ENCODE data around the gene KLHDC7B.
"Not testable (repeated sequence)": the region's sequence is repeated elsewhere in the genome, so short reads cannot be mapped to it uniquely, and the experiment has no call there.

Gene KLHDC7B

DNA sequence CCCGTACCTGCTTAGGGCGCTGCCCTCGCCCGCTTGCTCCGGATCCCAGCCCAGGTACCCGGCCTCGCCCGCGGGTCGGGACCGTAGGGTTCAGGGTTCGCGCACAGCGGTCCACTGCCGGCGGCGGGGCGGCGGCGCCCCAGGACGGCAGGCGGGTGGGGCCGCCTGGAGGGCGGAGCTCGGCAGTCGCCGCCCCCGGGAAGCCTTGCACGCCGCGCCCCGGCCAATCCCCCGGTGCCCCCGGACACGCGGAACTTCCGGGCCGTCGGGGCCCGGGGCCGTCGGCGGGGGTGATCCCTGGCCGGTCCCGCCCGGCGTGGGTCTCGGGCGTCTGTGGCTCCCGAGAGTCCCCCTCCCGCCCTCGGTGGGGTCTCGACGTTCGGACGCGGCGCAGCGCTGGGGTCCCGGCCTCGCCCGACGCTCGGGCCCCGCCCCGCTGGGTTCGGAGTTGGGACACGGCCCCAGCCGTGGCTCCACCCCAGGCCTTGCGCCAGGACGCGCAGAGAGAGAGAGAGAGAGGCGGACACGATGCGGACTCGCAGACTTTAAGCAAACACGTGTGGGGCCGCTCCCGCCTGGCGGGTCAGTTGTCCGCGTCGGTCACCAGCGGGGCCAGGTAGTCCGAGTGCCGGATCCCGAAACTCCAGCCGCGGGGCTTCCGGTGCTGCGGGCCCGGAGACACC is 15.7 kb upstream of the KLHDC7B start, which contains the start of gene TYMP:
Gene TYMP (minus strand): TSS at position 116 of the 683 bp plus-strand sequence. CDS start 303 bp downstream, outside the sequence.
- peak; percentile 53 for DNase-seq

DNA sequence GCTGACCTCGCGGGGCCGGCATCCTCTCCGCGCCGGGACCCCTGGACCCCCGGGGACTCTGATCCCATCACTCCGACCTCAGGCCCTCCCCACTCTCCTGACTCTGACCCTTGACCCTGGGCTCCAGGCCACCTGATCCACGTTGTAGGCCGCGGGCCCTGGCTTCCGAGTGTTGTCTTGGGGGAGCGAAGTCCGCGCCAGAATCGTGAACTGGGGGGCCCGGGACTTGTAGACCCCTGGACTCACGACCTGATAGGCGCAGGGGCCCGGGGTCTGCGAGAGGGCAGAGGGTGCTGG is 15.2 kb upstream of the KLHDC7B start:
- no peak for DNase-seq

DNA sequence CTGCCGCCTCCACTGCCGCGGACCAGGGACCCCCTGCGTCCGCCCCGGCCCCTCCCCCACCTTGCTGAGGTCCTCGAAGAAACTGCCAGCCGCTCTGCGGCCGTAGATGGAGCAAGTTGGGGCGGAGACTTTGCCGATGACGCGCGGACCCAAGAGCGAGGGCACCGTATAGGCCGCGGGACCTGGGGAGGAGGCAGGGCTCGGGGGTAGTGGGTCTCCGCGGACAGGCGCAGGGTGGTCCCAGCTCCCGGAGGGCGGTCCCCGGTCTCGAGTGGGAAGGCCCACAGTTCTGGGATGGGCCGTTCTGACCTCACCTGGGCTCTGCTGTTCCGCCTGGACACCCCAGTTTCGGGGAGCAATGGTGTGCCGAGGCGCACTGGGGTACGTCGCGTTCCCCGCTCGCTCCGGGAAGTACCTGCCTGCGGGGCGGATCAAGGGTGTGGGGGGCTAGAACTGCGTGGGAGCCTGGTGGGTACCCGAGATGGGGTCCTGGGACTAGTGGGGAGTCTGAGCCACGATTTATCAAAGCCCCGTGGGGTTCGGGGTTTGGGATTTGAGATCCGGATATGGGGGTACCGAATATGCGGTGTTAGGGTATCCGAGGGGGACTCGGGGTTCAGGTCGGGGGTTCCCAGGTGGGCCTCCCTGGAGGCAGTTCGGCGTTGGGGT is 14.7 kb upstream of the KLHDC7B start:
- peak; percentile 62 for DNase-seq

DNA sequence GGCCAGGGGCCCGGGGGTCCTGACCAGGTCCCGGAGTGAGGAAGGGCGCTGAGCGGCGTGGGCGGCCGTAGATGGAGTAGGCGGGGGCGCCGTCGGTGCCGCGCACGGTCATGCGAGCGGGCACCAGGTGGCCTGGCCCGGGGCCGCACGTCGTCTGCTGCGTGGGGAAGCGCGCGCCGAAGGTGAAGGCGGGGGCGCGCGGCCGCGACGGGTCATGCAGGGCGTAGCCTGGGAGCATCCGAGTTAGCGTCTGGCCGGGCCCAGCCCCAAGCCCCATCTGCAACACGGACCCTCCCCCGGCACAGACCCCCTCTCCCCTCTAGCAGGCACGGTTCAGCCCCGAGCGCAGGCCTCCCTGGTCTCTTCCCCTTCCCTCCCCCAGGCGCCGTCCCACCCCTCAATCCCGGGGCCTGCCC is 14.1 kb upstream of the KLHDC7B start:
- peak; percentile 34 for DNase-seq

GRCh38 chr22:50531962-50532674 is 13.6 kb upstream of the KLHDC7B start:
- no peak for DNase-seq

GRCh38 chr22:50532824-50533796 is 12.6 kb upstream of the KLHDC7B start:
- no peak for DNase-seq

GRCh38 chr22:50533856-50534711 is 11.6 kb upstream of the KLHDC7B start:
- not testable (repeated sequence) for DNase-seq

DNA sequence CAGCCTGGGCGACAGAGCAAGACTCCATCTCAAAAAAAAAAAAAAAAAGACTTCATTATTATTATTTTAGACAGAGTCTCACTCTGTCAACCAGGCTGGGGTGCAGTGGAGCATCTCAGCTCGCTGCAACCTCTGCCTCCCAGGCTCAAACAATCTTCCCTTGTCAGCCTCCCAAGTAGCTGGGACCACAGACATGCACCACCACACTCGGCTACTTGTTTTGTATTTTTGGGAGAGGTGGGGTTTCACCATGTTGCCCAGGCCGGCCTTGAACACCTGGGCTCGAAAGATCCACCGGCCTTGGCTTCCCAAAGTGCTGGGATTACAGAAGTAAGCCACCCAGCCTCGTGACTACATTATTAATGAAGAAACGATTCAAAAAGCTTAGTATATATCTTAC is 10.6 kb upstream of the KLHDC7B start:
- no peak for DNase-seq

GRCh38 chr22:50536226-50536625 is 9.5 kb upstream of the KLHDC7B start:
- DNase-seq: no peak

- no peak for DNase-seq
Measured at GRCh38 chr22:50537765-50538164, 7.9 kb upstream of the KLHDC7B start.

DNA sequence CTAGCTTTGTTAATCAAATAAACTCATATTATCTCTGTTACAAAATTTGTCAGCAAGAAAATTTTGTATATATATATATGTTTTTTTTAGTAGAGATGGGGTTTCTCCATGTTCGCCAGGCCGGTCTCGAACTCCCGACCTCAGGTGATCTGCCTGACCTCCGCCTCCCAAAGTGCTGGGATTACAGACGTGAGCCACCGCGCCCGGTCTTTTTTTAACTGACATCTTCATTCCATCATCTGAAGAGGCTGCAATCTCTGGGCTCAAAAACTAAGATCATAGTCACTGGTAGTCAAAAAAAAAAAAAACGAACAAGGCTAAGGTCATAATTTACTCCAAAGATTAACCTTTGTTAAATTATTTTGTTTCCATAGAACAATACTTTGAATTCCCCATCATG is 5.3 kb upstream of the KLHDC7B start:
- DNase-seq: no peak

DNA sequence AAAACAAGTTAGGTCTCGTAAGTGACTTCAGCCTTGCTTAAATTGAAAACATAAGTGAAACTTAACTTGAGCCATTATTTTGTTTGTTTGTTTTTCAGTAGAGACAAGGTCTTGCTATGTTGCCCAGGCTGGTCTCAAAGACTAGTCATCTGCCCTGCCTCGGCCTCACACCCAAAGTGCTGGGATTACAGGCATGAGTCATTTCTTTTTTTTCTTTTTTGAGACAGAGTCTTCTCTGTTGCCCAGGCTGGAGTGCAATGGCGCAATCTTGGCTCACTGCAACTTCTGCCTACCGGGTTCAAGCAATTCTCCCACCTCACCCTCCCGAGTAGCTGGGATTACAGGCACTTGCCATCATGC is 4.1 kb upstream of the KLHDC7B start:
- DNase-seq: not testable (repeated sequence)

DNA sequence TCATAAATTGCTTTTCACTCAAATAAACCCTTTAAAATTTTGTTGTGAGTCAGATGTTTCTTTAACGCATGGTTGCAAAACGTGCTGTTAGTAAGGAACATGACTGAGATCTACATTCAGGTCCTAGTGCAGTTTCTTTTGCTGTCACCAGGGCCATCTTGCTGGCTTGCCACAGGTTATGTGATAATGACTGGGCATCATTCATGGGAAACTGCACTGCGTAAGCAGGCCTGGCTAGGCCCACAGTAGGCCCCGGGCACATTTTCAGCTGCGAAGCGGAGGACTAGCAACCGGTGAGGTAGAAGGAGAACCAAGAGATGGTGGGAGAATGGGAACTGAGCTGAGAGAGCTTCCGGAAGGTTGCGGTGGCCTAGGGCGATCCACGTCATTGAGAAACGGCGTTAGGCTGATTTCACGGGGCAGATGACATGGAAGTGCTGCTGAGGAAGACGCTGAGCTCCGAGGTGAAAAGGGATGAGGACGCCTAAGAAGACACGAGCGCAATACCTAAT is 3.2 kb upstream of the KLHDC7B start:
- no peak for DNase-seq

DNA sequence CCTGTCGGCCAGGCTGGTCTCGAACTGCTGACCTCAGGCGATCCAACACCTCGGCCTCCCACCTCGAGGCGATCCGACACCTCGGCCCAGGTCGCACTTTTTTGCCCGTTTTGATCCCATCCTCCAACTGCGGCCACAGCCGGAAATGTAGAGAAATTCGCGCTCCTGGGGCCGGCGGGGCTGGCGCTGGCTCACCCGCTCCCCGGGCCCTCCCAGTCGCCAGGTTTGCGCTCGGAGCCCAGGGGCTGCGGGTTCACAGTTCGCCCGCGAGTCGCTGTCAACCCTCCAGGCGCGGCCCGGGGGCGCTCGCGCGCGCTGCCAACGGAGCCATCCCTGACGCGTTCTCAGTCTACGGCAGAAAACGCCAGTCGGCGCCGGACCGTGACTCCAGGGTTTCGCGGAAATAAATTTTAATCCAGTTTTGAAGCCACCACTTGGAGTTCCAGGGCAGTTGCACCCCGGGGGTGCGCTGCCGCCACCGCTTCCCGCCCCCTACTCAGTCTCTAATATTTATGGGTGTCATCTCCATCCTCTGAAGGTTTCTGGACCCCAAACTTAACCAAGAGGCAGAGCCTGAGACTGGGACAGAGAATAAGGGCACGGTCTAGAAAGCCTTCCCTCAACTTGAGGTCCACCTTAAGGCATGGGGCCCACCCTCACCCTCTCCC is 1.5 kb upstream of the KLHDC7B start:
- DNase-seq: peak; percentile 74

DNA sequence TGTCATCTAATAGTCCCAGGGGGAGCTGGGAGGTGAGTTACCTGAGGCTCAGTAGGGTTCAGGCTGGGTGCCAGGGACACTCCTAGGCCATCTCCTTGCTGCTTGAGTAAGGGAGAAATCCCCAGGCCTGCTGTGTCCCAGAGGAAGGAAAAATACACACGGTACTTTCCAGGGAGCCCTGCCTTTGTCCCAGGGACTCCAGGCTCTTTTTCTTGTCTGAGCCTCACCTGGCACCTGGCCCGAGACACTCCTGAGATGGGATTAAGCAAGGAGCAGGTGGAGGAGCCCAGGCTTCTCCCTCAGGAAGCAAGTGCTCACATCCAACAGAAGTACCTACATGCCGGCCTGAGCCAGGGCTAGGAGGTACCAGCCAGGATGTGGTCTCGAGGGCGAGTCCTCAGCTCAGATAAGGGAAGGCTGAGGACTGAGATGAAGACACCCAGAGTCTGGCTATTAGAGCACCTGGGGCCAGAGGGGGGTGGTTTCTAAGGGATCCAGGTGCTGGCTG is 899 bp upstream of the KLHDC7B start:
- DNase-seq: no peak

DNA sequence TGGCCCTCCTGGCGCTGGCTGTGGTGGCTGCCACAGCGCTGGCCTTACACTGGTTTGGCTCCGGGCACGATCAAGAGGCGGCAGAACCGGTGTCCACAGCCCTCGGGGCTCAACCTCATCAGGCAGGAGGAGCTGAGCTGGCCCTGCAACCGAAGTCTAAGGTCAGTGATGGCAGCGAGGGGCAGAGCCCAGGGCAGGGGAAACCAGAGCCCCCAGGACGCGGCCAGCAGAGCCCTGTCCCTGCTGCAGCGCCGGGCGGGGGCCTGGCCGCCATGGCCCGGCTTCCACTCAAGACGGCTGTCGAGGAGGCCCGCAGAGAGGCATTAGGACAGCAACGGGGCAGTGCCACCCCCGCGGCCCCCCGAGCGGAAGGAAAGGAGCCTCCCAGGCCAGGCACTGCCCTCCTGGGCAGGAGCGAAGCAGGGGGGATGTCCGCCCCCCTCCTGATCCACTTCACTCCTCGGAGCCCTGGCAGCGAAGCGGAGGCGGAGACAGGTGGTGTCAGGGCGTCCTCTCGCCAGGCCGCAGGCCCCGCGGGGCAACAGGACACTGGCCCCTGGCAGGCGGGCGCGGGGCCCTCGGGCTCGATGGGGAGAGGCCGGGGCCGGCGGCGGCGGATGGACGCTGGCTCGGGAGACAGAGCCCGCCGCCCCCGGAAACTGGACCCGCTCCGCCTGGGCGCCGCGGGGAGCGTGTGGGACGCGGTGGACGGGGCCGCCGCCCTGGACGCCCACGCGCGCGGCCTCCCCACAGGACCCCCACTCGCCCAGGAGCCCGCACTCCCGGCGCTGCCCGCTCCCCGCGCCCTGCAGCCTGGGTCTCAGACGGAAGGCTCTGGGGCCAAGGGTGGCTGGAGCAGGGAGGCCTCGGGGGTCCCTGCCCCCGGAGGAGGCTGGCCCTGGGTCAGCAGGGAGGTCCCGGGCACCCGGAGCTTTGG is 895 bp downstream of the KLHDC7B start:
- no peak for DNase-seq

GRCh38 chr22:50547263-50547985 is 1.7 kb downstream of the KLHDC7B start:
- no peak for DNase-seq

- DNase-seq: peak; percentile 52
Measured at GRCh38 chr22:50548040-50548920, 2.6 kb downstream of the KLHDC7B start.
